Retina (tissue), 1 donor: Measurements from ENCODE around the gene MYO1E.
"Not testable (repeated sequence)": the region's sequence is repeated elsewhere in the genome, so short reads cannot be mapped to it uniquely, and the experiment has no call there.

ENCODE experiments used
- DNase-seq: peaks from one replicate; pipeline ENCODE4 v3.0.0-alpha.2; 2016

The MYO1E gene

DNA sequence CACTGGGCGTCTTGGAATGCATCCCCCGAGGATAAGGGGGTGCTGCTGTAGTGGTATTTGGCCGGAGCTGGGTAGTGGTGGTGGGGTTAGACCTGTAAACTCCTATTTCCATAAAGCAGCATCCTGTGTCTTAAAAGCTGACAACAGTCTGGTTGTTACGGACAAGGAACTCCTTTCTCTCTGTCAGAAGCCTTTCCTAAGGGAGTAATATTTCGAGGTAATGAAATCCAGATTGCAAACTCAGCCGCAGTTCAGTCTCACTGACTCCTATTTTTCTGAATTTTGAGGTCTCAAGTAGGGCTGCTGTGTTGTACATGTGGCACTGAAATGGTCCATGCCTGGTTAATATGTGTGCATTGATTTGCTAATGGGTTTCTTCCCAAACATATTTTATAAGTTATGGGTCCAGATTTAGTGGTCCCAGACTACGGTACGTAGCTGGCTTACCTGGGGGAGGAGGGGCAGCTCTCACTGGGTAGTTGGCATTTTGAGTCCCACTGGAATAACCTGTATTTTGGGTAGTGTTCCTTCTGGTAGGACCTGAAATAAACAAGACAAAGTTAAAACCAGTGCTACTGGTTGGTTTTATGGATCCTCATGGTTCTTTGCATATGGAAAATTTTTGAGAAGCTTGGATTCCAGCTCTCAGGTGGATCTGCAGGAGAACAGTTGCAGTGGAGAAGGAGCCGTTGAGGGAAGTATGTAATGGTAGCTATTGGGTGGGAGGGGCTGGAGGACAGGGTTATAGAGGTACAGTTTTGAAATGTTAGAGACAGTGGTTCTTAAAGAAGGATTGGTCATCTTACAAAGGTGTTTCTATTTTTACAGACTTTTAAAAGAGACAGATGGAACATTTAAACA lies 214.6 kb downstream of the MYO1E start:
- no peak for DNase-seq

DNA sequence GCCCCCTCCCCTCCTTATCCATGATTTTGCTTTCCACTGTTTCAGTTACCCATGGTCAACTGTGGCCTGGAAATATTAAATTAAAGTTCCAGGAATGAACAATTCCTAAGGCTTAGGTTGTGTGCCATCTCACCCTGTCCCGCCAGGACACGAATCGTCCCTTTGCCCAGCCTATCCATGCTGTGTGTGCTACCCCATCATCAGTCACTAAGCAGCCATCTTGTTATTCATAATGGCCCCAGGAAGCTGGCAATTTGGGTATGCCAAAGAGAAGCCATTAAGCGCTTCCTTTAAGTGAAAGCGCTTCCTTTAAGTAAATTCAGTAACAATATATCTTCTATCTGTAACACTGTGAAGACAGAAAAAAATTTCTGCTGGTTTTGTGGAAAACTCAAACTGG lies 215.3 kb downstream of the MYO1E start:
- DNase-seq = no peak

DNA sequence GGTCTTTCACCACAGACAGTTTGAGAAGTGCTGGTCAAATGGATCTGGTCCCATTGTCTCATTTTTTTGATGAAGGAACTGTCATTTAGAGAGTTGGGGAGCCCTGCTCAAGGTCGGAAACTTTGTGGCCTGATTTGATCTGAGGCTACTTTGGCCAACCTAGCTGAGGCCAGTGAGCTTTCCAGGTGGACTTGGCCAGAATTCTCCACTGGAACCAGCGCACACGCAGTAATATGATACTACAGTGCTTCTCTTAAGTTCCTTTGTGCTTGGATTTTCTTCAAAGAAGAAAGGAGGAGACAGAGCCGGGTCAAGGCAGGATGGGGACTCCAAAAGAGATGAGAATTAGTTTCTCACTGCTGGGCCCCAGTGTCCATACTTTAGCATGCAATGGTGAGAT lies 217.2 kb downstream of the MYO1E start:
- no peak for DNase-seq

DNA sequence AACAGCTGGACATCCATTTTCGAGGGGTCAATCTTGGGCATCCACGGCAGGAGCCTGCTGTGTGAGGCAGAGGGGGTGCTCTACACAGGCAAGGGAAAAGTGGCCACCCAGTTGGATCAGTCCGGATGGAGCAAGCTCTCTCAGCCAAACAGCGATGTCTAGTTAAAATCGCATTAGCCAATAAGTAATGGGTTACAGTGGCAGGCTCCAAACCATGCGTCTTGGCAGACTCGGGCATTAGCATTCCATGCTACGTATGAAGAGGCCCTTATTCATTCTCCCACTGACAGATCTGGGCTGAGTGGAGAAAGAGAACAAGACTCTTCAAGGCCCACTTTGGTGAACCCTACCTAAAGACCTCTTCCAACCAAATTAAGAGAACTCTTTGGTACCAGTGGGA lies 218.4 kb downstream of the MYO1E start:
- DNase-seq = no peak

DNA sequence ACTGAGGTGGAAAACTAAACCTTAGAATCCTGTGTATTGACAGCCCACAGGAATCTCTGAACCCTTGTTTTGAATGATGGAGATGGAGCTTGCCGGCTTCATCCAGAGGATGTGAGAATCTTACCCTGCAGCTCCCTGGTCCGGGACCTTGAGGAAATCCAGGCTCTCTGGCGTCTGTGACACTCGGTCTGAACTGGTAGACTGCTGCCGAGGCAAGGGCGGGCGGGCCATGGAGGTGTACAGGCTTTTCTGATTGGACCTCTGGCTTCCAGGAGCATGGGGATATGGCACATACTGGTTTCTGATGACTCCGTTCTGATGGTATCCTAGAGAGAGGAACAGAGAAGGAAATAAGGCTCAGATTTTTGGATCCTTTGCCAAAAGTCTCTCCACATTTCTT lies 219.2 kb downstream of the MYO1E start:
- no peak for DNase-seq

DNA sequence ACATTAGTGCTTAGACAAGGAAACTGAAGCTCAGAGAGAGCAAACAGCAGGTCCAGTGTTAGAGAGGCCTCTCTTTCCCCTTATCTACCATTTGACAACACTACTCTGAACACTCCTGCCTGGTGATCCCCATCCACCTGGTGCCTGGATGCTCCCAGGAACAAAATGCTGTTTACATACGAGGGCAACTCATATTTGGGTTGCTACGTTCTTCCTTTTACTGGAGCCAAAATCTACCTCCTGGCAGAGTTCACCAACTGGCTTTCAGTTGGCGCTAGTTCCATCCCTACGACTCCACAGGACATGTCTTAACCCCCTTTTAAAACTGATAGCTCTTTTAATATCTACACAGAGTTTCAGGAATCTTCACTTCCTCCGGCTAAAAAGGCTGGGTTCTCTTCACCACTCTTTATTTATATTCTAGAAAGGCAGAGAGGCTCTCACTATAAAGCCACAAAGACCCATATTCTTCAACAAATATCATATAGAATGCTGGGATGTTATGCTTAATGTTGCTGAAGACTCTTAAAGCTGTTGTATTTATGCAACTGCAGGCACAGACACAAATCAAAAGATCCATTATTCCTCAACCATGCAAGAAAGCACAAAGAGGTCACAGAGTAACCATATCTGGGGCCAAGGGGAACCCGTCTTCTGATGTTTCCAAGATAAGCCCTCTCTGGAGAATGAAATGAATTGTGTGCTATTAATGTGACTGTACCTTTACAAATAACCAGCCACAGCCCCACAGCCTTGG lies 219.8 kb downstream of the MYO1E start:
- no peak for DNase-seq

DNA sequence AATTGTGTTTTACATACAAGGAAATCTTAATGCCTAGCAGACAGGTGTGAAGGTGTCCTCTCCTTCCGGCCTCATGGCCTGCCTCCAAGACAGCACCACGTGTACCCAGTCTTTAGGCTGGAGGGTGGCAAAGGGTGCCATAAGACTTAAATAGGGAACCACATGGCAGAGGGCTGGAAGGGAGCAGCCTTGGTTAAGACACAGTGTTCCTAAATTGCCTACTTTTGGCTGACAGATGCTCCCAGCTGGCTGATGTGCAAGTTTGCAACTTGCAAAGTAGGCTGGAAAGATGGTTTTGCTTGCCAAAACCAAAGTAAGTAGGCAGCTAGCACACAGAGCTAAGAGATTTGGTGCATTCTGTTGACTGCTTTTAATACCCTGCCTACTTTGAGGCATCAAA lies 222.5 kb downstream of the MYO1E start:
- DNase-seq = no peak

DNA sequence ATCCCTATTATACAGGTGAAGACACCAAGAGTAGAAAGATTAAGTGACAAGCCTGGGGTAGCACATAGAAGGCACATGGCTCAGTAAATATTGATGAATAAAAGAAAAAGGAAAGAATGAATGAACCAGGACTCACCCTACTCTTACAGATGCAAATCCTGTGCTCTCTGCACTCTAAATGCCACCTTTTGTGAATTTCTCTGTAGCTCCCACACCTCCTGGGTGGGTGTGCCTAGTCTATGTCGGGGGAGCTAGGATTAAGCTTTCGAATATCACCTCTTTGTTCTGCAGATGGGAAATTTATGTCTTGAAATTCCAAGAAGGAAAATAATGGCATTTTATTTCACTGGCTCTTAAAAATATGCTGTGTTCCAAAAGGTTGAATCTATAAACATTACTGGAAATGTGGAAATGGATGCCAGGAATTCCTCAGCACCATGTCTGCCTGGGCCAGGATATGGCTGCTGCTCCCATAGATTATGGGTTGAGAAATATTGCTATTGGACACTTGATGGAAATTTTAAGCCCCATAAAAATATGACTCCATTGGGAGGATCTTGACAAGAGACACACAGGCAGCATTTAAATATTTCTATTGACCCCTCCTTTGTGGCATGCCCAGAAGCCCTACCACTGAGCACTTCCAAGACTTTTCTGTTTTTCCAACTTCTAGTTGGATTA lies 224.4 kb downstream of the MYO1E start:
- DNase-seq = no peak

DNA sequence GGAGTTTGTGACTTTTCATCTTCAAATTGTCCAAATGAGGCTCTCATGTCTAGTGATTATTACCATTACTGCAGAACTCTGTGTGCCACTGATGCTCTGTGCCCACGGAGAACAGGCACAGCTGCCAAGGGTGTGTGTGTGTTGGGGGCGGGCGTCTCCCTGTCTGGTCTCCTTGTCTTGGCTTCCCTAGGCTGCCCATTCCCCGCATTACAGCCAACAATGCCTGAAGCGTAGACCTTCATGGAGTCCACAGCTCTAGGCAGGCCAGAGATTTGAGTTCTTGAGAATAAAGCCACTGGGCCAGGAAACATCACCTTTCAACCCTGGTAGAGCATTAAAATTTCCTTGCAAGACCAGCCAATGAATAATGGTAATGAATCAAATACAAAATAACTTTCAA lies 225.0 kb downstream of the MYO1E start:
- no peak for DNase-seq

DNA sequence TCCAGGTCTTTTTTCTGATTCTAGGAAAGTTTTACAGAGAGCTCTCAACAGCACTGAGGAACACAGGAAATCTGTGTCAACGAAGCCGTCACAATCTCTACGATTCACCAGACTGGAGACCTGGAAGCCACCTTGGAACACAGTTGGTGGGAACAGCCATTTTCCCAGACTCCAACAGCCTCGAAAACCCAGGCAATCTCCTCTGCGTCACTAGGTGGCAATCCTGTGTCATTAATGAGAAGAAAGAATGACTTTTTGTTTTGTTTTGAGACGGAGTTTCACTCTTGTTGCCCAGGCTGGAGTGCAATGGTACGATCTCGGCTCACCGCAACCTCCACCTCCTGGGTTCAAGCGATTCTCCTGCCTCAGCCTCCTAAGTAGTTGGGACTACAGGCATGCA lies 228.1 kb downstream of the MYO1E start:
- DNase-seq = not testable (repeated sequence)

DNA sequence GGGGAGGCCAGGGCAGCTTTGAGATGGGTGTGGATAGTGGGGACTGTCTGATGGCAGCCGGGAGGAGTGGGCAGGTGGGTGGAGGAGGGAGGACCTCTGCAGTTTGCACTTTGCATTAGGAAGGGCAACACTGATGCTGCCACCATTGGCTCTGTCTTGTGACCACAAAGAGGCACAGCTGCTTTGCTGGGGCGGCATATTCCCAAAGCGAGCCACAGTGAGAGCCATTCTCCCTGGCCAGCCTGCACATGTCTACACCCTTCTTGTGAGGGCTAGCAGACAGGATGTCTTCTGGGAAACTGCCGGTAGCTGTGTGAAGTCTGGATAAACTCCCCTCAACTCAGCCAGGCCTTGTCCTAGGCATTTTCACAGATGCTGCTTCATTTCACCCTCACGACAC lies 229.4 kb downstream of the MYO1E start:
- DNase-seq = no peak

DNA sequence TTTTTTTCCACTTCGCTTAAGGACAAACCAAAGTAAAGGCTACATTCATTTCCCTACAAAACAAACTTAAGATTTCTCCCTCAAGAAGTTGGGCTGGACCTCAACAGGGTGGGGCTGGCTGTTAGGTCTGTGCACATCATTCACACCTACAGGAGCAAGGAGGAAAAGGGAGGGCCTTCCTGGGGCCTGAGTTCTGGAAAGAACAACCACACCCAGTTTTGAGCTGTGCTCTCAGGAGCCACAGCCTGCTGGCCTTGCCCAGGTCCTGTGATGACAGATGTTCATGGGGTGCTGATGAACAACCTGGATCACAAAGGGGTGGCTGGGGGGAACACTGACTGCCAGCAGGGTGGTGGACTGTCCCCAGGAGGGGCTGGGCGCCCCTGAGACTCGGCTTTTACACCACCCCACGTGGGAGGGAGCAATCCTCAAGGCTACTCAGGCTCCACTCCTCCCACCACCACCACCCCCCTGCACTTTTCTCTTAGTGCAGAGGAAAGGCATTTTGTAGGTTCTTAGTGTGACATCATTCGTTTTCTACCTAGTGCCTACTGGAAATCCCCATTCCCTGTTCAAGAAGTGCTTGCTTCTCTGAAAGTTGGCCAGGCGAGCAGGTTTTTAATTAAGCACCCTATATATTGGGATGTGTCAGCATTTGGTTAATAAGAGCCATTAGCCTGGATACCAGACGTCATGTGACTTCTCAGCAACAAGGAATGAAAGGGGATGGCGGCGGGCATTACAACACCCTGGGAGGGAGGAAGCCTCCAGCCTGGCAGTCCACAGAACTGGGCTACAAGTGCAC lies 232.0 kb downstream of the MYO1E start:
- DNase-seq = no peak

DNA sequence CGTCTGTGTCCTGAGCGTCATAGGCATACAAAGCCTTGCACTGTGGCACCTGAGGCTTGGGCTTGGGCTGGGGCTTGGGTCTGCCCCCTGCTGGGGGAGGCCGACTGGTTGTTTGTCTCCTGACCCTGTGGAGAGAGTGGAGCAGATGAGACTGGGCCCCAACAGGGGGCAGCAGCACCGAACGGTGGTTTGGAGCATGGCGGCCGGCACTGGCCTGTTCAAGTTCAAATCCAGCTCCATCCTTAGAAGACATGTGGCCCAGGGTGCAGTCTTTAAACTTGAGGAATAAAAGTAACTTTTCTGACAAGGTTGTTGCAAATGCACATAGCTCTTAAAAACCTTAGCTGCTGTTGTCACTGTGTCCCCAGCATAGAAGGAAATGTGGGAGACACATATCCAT lies 234.4 kb downstream of the MYO1E start:
- DNase-seq = no peak

DNA sequence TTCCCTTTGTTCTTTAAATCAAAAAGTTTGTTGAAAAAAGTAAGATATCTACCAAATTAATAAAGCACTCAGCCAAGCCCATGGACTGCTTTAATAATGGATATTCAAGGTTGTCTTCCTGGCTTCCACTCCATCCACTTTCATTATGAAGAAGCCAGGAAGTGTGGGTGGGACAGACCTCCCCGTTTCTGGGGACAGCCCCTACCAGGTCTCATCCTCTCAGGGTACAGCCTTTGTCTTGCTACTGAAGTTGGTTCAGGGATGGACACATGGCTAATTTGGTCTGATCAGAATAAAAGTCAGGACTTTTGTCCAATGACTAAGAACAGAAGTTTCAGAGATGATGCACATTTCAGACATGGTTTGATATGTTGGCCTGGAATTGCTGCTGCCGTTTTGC lies 235.1 kb downstream of the MYO1E start:
- DNase-seq = no peak

DNA sequence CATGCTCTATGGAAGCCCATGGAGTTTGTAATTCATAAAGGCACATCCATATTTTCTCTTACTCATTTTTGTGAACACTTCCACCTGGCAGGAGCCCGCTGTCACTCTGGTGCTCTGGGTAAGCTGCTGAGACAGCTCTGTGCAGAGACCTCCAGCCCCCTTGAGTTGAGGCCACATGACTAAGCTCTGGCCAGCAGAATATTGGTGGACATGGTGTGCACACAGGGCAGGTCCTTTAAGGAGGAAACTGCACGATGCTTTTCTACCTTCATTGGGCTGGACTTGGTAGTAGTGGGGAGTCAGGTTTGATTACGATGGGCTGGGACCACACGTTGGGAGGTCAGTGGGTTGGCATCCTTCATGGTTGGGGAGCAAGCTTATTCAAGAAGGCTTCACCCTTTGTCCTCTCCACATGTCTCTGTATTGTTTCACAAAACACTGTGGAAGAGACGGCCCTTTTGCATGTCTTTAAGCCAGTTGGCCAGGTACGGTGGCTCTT lies 238.7 kb downstream of the MYO1E start:
- DNase-seq = no peak

DNA sequence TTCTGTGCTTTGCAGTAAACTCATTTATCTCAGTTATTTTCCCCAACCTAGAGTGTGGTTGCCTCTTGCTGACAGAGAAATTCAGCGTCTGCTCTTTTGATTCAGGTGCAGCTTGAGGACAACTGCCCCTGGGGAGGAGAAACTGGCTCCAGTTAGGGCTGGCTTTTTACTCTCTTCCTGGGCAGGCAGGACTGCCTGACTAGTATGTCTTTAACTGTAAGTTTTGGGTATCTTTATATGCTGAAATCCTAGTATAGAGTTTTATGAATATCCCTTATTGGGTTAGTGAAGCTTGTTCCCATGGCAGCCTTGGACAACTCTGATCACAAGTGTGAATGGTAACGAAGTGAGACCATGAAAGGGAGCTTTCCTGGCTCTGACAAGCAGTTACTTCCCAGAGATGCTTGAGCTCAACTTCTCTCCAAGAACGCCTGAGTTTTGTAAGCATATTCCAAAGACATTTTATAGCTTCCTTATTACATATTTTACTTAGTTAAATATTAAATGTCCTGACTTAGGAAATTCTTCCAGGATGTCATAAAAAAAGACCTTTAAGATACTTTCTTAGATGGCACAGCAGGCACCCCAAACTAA lies 240.6 kb downstream of the MYO1E start:
- no peak for DNase-seq

DNA sequence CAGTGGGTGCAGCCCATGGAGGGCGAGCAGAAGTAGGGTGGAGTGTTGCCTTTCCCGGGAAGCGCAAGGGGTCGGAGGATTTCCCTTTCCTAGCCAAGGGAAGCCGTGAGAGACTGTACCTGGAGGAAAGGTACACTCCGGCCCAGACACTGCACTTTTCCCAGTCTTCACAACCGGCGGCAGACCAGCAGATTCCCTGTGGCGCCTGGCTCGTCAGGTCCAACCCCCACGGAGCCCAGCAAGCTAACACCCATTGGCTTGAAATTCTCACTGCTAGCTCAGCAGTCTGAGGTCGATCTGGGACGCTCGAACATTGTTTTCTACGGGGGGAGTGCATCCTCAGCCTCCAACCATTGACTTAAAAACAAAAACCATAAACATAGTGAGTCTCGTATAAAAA lies 241.2 kb downstream of the MYO1E start:
- no peak for DNase-seq

DNA sequence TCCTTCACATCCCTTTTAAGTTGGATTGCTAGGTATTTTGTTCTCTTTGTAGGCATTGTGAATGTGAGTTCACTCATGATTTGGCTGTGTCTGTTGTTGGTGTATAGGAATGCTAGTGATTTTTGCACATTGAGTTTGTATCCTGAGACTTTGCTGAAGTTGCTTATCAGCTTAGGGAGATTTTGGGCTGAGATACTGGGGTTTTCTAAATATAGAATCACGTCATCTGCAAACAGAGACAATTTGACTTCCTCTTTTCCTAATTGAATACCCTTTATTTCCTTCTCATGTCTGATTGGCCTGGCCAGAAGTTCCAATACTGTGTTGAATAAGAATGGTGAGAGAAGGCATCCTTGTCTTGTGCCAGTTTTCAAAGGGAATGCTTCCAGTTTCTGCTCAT lies 245.4 kb downstream of the MYO1E start:
- not testable (repeated sequence) for DNase-seq

DNA sequence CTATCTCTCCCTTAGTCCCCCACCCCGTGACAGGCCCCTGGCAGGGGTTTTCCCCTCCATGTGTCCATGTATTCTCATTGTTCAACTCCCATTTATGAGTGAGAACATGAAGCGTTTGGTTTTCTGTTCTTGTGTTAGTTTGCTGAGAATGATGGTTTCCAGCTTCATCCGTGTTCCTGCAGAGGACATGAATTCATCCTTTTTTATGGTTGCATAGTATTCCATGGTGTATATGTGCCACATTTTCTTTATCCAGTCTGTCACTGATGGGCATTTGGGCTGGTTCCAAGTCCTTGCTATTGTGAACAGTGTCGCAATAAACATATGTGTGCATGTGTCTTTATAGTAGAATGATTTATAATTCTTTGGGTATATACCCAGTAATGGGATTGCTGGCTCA lies 247.0 kb downstream of the MYO1E start:
- not testable (repeated sequence) for DNase-seq

DNA sequence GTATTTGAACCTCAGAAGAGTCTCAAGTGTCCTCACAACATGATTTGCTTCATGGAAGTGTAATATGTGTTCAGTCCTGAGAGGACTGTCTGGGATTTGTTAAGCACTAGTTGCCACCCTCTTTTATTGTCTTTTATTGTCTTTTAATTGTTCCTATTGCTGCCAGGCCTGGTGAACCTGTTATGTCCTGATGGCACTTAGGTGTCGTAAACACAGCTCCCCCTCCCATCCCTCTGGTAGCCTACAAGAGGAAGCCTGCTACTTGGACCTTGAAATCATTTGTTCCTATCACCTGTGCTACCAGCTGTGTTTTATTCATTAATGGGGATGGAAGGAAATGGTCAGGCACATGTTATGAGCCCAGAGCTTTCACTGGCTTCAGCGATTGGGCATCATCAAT lies 248.4 kb downstream of the MYO1E start:
- no peak for DNase-seq

DNA sequence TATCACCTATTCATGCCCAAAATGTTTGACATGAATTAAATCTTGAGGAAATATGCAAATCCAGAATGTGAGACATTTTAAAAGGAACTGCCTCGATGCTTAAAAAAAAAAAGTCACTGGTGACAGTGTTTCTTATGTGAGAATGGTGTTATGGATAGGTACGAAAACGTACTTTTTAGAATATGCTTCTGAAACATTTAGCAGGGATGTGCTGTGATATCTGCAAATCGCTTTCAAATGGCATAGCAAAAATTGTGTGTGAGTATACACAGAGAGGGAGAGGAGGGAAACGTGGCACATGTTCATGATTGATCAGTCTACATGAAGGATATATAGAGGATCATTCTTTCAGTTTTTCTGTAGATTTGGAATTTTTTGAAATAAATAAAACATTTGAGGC lies 251.7 kb downstream of the MYO1E start:
- no peak for DNase-seq

DNA sequence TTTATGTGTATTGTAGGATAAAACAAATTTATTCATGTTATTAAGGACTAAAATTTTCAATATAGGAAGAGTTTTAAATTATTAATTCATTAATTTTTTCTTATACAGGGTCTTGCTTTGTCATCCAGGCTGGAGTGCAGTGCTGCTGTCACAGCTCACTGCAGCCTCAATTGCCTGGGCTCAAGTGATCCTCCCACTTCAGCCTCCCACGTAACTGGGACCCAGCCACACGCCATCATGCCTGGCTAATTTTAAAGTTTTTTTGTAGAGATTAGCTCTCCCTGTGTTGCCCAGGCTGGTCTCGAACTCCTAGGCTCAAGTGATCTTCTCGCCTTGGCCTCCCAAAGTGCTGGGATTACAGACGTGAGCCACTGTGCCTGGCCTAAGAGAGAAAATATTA lies 253.0 kb downstream of the MYO1E start:
- DNase-seq = no peak
